HG03565 (cell line): ENCODE data around the gene NRF1.
"Not testable (repeated sequence)": the region's sequence is repeated elsewhere in the genome, so short reads cannot be mapped to it uniquely, and the experiment has no call there.

Experiments
- ATAC-seq: cut with Tn5 transposase; IDR thresholded peaks from one replicate; pipeline ENCODE4 v1.9.1; 2021; ENCODE audit warnings: mild to moderate bottlenecking, moderate library complexity; ENCODE audit not compliant: unreplicated experiment

NRF1 gene

GRCh38 chr7:129780257-129780973 is 168.9 kb downstream of the NRF1 start:
- no peak for ATAC-seq

- ATAC-seq: no peak
These were observed 169.7 kb downstream of the NRF1 start for GRCh38 chr7:129780974-129781927.

- no peak for ATAC-seq
These were observed 170.7 kb downstream of the NRF1 start for GRCh38 chr7:129781928-129782817.

GRCh38 chr7:129782818-129783583 is 171.5 kb downstream of the NRF1 start:
- ATAC-seq: no peak

GRCh38 chr7:129783584-129783919 is 172.0 kb downstream of the NRF1 start:
- ATAC-seq: no peak

DNA sequence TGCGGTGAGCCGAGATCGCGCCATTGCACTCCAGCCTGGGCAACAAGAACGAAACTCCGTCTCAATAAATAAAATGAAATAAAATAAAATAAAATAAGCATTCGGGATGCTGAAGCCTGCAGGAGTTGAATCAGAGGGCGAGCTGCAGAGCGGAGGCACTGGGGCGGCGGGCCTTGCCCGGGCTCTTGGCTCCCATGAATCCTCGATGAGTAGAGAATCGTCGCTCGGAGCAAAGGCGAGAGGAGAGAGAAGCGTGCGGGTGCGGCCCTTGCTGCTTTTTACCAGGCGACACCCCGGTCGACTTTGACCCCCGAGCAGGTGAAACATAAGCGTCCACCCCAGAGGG is 172.9 kb downstream of the NRF1 start:
- ATAC-seq: no peak

DNA sequence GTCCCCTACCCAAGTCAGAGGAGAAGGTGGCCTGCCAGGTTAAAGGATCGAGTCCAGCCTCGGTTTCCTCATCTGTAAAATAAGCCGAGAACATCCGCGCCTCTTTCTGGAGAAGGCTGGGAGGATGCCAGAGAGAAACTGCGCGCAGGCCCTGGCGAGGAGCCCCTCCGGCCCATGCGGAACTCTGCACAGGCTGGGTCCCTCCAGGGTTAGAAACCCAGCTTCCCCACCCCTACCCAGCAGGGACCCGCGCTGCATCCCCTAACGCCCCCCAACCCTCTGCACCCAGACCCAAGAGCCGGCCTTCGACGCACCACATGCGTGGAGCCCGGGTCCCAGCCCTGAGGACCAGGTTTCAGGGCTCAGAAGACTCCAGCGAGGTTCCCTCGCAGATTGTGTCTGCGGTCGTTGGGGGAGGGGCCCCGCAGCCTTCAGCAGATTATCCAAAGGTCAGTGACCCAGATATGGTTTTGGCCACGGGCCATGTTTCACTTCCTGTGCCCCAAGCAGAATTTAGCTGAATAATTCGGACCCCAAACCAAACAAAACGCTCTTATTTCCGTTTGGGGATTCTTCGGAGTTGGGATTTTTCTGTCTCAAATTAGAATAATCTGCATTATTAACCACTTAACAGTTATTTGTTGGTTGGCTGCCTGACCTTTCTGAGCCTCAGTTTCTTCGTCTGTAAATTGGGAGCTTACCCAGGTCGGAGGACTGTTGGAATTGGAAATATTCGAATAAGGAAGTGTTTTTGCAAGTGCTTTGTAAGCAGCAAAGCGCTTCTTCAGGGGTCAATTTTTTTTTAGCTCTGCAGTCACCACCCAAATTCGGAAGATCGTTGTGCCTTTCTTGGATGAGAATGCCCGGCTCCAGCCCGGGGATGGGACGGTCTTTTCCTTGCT is 173.5 kb downstream of the NRF1 start:
- no peak for ATAC-seq

GRCh38 chr7:129785685-129786514 is 174.4 kb downstream of the NRF1 start:
- no peak for ATAC-seq

- ATAC-seq: no peak
These were observed 175.5 kb downstream of the NRF1 start for GRCh38 chr7:129786825-129787563.

DNA sequence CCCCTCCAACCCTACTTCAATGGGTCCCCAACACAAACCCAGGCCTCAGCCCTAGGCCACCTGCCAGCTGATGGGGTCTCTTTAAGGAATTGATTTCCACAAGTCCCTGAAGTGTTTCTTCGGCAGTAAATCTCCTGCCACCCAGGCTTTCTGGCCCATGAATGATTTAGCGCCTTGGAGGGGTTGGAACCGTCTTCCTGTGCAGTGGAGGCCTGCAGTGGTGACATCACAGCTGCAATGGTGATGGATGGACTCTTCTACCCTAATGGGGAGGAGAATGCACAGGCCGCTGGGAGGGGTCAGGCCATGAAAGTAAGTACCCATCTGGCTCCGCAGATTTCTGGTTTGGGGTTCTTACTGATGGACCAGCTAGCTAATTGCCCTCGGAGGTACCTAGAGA is 177.5 kb downstream of the NRF1 start:
- ATAC-seq: no peak

DNA sequence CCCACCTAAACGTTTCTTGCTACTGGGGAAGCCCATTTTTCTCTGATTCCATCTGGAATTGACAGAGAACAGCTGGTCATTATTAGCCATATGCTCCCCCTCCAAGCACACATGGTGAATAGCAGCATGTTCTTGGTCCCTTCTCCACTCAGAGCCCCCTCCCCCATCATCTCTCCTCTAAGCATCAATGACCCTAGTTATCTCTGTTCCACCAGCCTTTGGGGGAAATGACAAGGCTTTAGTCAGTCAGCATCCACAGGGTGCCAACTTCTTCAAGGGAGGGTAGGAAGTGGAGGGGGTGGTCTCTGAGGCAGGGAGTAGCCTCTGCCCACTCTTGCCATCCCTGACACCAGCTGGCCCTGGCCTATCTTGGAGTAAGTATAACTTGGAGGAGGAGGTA is 178.1 kb downstream of the NRF1 start:
- no peak for ATAC-seq

DNA sequence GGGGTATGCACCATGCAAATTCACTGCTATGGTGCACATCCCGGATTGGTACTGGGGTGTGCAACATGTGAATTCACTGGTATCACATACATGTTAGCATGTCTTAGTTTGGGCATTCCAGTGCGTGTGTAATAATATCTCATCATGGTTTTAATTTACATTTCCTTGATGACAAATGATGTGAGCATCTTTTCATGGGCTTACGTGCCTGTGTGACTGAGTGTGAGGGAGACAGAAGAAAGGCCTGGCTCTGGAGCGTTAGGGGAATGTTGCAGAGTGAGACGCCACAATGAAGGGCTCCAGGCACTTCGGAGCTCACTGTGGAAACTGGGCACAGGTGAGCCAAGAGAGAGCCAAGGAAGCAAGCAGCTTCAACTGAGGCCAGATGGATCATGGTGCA is 178.6 kb downstream of the NRF1 start:
- no peak for ATAC-seq

- no peak for ATAC-seq
These were observed 181.2 kb downstream of the NRF1 start for GRCh38 chr7:129792721-129793120.

DNA sequence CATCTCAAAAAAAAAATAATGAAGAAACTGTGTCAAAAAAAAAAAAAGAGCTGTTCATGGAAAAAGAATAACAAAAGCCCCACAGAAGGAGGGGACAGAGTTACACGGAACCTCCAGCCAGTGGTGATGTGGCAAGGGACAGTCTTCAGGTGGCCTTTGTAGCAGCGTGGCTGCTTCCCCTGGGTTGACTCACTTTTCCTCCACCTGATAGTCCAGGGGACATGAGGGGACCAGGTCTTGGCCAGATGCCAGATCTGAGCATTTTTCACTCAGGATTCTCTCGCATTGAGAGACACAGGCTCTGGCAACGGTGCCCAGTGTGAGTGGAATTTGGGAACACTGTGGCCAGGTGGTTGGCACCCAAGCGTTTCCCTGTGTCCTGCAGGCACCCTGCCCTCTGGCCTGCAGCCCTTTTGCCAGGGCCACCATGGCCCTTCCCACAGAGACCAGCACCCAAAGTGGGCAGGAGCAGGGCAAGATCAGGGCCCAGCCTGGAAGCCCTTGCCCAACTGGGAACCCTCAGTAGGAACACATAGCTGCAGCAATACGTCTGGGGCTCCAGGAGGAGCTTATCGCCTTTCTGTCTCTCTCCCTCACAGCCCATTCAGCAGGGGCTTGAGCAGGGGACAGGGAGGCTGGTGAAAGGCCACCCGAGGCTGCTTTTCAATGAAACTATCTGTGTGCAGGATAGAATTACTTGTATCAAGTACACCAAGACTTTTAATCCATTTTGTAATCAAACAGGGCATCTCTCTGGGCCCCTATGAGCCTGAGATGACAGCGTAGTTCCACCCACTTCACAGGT is 182.2 kb downstream of the NRF1 start:
- ATAC-seq: no peak

GRCh38 chr7:129794461-129794860 is 182.9 kb downstream of the NRF1 start:
- not testable (repeated sequence) for ATAC-seq

- ATAC-seq: no peak
These were observed 184.8 kb downstream of the NRF1 start for GRCh38 chr7:129796186-129796775.
